Peyer's patch (tissue), 4 donors: ENCODE results near the gene MBNL2.

Experiments
- CTCF ChIP-seq, 6 experiments: fragments of 450-650 bp in 4 of 6; fragments of 200-600 bp in 2 of 6; sonication (generic) in 1 of 6; IDR thresholded peaks; one replicate each; pipeline ENCODE4 v1.5.1; 2017 to 2019; ENCODE audit warnings: antibody characterized with exemption in 6 of 6, mild to moderate bottlenecking in 3 of 6, moderate library complexity in 1 of 6
- POLR2A ChIP-seq, 2 donors: fragments of 450-650 bp; IDR thresholded peaks; one replicate each; pipeline ENCODE4 v1.5.1; 2017; ENCODE audit warnings: antibody characterized with exemption in 2 of 2, mild to moderate bottlenecking in 2 of 2, moderate library complexity in 2 of 2

DNA sequence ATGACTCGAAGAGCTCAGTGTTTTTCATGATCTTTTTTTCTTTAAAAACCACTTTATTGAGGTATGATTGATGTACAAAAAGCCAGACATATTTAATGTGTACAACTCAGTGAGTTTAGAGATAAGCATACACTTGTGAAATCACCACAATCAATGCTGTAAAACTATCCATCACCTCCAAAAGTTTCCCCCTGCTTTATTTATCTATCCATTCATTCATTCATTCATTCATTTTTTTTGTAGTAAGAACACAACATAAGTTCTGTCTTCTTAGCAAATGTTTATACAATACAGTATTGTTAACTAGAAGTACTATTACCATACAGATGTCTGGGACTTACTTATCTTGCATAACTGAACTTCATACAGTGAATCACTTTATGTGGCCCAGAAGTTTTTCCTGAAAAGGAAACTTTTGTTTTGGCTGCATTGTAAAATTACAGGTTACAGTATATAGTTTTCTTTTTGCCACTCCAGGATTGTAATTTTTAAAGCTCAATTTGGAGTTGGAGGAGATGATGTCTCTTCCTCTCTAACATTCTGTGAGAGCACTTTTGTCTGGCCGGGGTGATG lies 218.6 kb downstream of the MBNL2 start:
- TF ChIP-seq POLR2A (IDR thresholded peaks at IDR 0.05) (no peak), CTCF (IDR thresholded peaks at IDR 0.05) (no peak)
